Upper lobe of left lung (tissue), 6 donors: ENCODE results near the gene GPR61. TPM values are rescaled to one million over a fixed set of nuclear protein-coding genes. Genes with fewer than 3 reads are reported as not detected.

Source experiments
- ATAC-seq, 2 donors: fragments of 200-7000 bp; cut with Tn5 transposase; one replicate each; pipeline ENCODE4 v1.9.1; 2022; ENCODE audit warnings: mild to moderate bottlenecking in 2 of 2, moderate library complexity in 2 of 2; ENCODE audit not compliant: low FRiP score in 2 of 2
- DNase-seq, 2 donors: peaks; one replicate each; pipeline ENCODE4 v3.0.0-alpha.2; 2019 to 2020
- H3K27ac ChIP-seq, 4 donors: fragments of 200-600 bp; sonication (generic); one replicate each; pipeline ENCODE4 v1.5.1; 2016 to 2019
- H3K27me3 ChIP-seq, 4 donors: fragments of 200-600 bp; sonication (generic); one replicate each; pipeline ENCODE4 v1.5.1; 2017 to 2019
- H3K36me3 ChIP-seq, 4 donors: fragments of 200-600 bp; sonication (generic); one replicate each; pipeline ENCODE4 v1.5.1; 2016 to 2019
- H3K4me1 ChIP-seq, 4 donors: fragments of 200-600 bp; sonication (generic); one replicate each; pipeline ENCODE4 v1.5.1; 2018 to 2019
- H3K4me3 ChIP-seq, 4 donors: fragments of 200-600 bp; sonication (generic); one replicate each; pipeline ENCODE4 v1.5.1; 2017 to 2019; ENCODE audit warnings: mild to moderate bottlenecking in 2 of 4, moderate library complexity in 1 of 4
- H3K9me3 ChIP-seq, 4 donors: fragments of 200-600 bp; sonication (generic); one replicate each; pipeline ENCODE4 v1.5.1; 2018 to 2019
- CTCF ChIP-seq, 6 experiments: fragments of 450-650 bp in 4 of 6; fragments of 200-600 bp in 2 of 6; sonication (generic) in 2 of 6; IDR thresholded peaks; one replicate each; pipeline ENCODE4 v1.5.1; 2016 to 2019; ENCODE audit warnings: antibody characterized with exemption in 6 of 6
- EP300 ChIP-seq, 4 donors: sonication (generic); formaldehyde crosslinking; IDR thresholded peaks; one replicate each; pipeline ENCODE4 v1.5.1; 2017; ENCODE audit warnings: antibody characterized with exemption in 4 of 4, control low read depth in 2 of 4
- POLR2A ChIP-seq, 4 donors: fragments of 450-650 bp; IDR thresholded peaks; one replicate each; pipeline ENCODE4 v1.5.1; 2016 to 2017; ENCODE audit warnings: antibody characterized with exemption in 4 of 4, mild to moderate bottlenecking in 2 of 4
- POLR2AphosphoS5 ChIP-seq, 2 donors: sonication (generic); formaldehyde crosslinking; IDR thresholded peaks; one replicate each; pipeline ENCODE4 v1.5.1; 2017; ENCODE audit warnings: antibody characterized with exemption in 2 of 2
- WGBS, 2 donors: methylation state at CpG; one replicate each; pipeline ENCODE4 v1.1.5; 2017 to 2018; 5-methylcytosine and 5-hydroxymethylcytosine counted together
- total RNA-seq, 6 donors: library from RNA; depleted of rRNA in 4 of 6; stranded (reverse); fragments of >200 nt in 4 of 6; gene quantifications; one replicate each; pipeline versions ENCODE4 v1.1.0 to v1.2.1, GENCODE V29; 2016 to 2021
- donor health status: DM: no; HTN: no; CAD: no; lungs with moderate emphysema.
- donor health status: DM: no; HTN: yes; CAD: no; lungs with severe emphysema.

GPR61 gene
- total RNA-seq, 6 donors from 2014 or later: not detected

DNA sequence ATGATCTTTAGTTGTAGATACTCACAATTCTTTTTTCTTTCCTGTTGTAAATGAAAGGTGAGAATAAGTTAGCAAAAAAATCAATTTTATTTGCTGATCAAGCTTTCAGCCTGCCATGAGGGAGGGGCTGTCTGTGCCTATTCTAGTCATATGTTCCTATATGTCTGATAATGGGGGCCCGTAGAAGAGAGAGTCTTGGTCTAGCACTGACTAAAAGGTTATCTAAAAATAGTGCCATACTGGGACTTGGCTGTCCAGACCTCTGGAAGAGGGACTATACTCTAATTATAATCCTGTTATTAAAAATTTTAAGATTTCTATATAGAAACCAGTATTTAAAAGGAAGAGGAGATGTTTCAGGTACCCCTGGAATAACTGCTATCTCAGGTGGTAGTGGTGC lies 27.3 kb downstream of the GPR61 start:
- no peaks in the 10 kb centered on the region for H3K36me3 ChIP-seq
- no peak for ATAC-seq
- H3K27ac ChIP-seq: no peak overlapping the region
- TF ChIP-seq POLR2A (IDR thresholded peaks at IDR 0.05) (no peak), CTCF (IDR thresholded peaks at IDR 0.05) (no peak), POLR2AphosphoS5 (IDR thresholded peaks at IDR 0.05) (no peak)
- H3K4me3 ChIP-seq: no peak overlapping the region
- DNase-seq: no peak
- 89 to 100% methylated on average over 1 of the region's 1 CpG for WGBS, 2 donors
- no peaks in the 10 kb centered on the region for H3K27me3 ChIP-seq
- H3K4me1 ChIP-seq: peaks cover 43 to 79% (median 60%) of the 10 kb centered on the region in 4 donors
- H3K9me3 ChIP-seq: no peaks in the 10 kb centered on the region

- H3K36me3 ChIP-seq: no peaks in the 10 kb centered on the region
- no peak overlapping the region for H3K27ac ChIP-seq
- ATAC-seq: no peak
- 93 to 96% methylated on average over 4 of the region's 4 CpGs for WGBS, 2 donors
- H3K9me3 ChIP-seq: no peaks in the 10 kb centered on the region
- peaks cover 42 to 78% (median 53%) of the 10 kb centered on the region in 4 donors for H3K4me1 ChIP-seq
- H3K4me3 ChIP-seq: no peak overlapping the region
- TF ChIP-seq POLR2A (IDR thresholded peaks at IDR 0.05) (no peak), CTCF (IDR thresholded peaks at IDR 0.05) (no peak), EP300 (IDR thresholded peaks at IDR 0.05) (no peak), POLR2AphosphoS5 (IDR thresholded peaks at IDR 0.05) (no peak)
- H3K27me3 ChIP-seq: no peaks in the 10 kb centered on the region
- no peak for DNase-seq
These were observed 28.4 kb downstream of the GPR61 start for GRCh38 chr1:109567877-109568672.

DNA sequence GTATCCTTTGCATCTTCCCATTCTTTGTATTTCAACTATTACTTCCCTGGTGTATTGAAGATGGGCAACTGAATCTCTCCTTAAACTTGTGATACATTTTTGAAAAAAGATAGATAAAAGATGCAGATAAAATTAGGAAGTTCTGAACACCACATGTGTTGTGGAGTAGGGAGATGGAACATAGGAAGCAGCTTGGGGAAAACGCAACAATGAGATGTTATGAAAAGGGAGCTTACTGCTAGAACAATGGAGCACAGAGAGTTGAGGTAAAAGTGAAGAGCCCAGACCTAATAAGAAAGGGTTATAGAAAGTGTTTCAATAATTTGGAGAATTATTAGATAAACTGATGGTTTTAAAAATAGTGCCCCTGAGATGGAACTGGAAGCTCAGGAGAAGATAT lies 29.7 kb downstream of the GPR61 start:
- peak overlapping the region in 3 of 4 donors; percentile 4 to 38 (median 12) for H3K27ac ChIP-seq
- no peaks in the 10 kb centered on the region for H3K9me3 ChIP-seq
- TF ChIP-seq CTCF (IDR thresholded peaks at IDR 0.05) (no peak), POLR2AphosphoS5 (IDR thresholded peaks at IDR 0.05) (no peak), EP300 (IDR thresholded peaks at IDR 0.05) (no peak), POLR2A (IDR thresholded peaks at IDR 0.05) (no peak)
- ATAC-seq: no peak
- H3K4me1 ChIP-seq: peaks cover 49 to 79% (median 52%) of the 10 kb centered on the region in 4 donors
- no peak for DNase-seq
- 46 to 62% methylated on average over 1 of the region's 1 CpG for WGBS, 2 donors
- no peaks in the 10 kb centered on the region for H3K27me3 ChIP-seq
- no peak overlapping the region for H3K4me3 ChIP-seq
- no peaks in the 10 kb centered on the region for H3K36me3 ChIP-seq

GRCh38 chr1:109570414-109570813 lies 30.7 kb downstream of the GPR61 start:
- Histone ChIP-seq H3K36me3 (no peaks in the 10 kb centered on the region), H3K4me1 (peaks cover 52 to 76% (median 56%) of the 10 kb centered on the region in 4 donors), H3K27me3 (no peaks in the 10 kb centered on the region), H3K27ac (peak overlapping the region in 3 of 4 donors; percentile 16 to 58 (median 48)), H3K4me3 (no peak overlapping the region), H3K9me3 (no peaks in the 10 kb centered on the region)
- DNase-seq (peak in 1 of 2 donors; percentile 57), ATAC-seq (peak; percentile 59 to 82)
- WGBS, 2 donors: 38 to 49% methylated on average over 3 of the region's 3 CpGs
- TF ChIP-seq POLR2AphosphoS5 (IDR thresholded peaks at IDR 0.05) (peak in 1 of 2 donors; percentile 9), CTCF (IDR thresholded peaks at IDR 0.05) (no peak)

- whole genome bisulfite sequencing, 2 donors: 34 to 40% methylated on average over 2 of the region's 2 CpGs
- ATAC-seq: peak; percentile 22 to 77
- peak overlapping the region in 2 of 4 donors; percentile 3 to 72 for H3K27ac ChIP-seq
These were observed 34.1 kb downstream of the GPR61 start for GRCh38 chr1:109573785-109574184.

More at GRCh38 chr1:109573785-109574184, 34.1 kb downstream of the GPR61 start:
- Histone ChIP-seq H3K4me1 (peaks cover 39 to 55% (median 44%) of the 10 kb centered on the region in 4 donors), H3K27me3 (no peaks in the 10 kb centered on the region), H3K9me3 (no peaks in the 10 kb centered on the region), H3K36me3 (peaks cover 0 to 26% (median 4%) of the 10 kb centered on the region in 4 donors), H3K4me3 (no peak overlapping the region)
- DNase-seq: peak in 1 of 2 donors; percentile 40
- TF ChIP-seq POLR2A (IDR thresholded peaks at IDR 0.05) (no peak), EP300 (IDR thresholded peaks at IDR 0.05) (no peak), CTCF (IDR thresholded peaks at IDR 0.05) (no peak), POLR2AphosphoS5 (IDR thresholded peaks at IDR 0.05) (no peak)
